HG03045 (cell line): ENCODE measurements around the gene CR2.
"Not testable (repeated sequence)": the region's sequence is repeated elsewhere in the genome, so short reads cannot be mapped to it uniquely, and the experiment has no call there.

Experiments
- ATAC-seq: cut with Tn5 transposase; IDR thresholded peaks from one replicate; pipeline ENCODE4 v1.9.1; 2021; ENCODE audit warnings: mild to moderate bottlenecking, moderate library complexity; ENCODE audit not compliant: unreplicated experiment

Gene CR2

GRCh38 chr1:207454046-207454964, at the start of gene CR2:
CR2 (plus strand) TSS chr1:207454328; CDS start chr1:207454419, 91 bp downstream.
- peak; percentile 77 for ATAC-seq

GRCh38 chr1:207404849-207405525, 49.1 kb upstream of the CR2 start:
- peak; percentile 56 for ATAC-seq

GRCh38 chr1:207405814-207406213, 48.3 kb upstream of the CR2 start:
- no peak for ATAC-seq

- no peak for ATAC-seq
These were observed 46.4 kb upstream of the CR2 start for GRCh38 chr1:207407655-207408260.

GRCh38 chr1:207412845-207413244, 41.3 kb upstream of the CR2 start:
- peak; percentile 37 for ATAC-seq

GRCh38 chr1:207414606-207415108, 39.5 kb upstream of the CR2 start:
- peak; percentile 84 for ATAC-seq

- ATAC-seq: no peak
These were observed 37.1 kb upstream of the CR2 start for GRCh38 chr1:207417076-207417475.

GRCh38 chr1:207418351-207418750, 35.8 kb upstream of the CR2 start:
- no peak for ATAC-seq

GRCh38 chr1:207420109-207420508, 34.0 kb upstream of the CR2 start:
- ATAC-seq: no peak

- no peak for ATAC-seq
These were observed 33.0 kb upstream of the CR2 start for GRCh38 chr1:207421078-207421477.

GRCh38 chr1:207423560-207424292, 30.4 kb upstream of the CR2 start:
- ATAC-seq: no peak

GRCh38 chr1:207424570-207425131, 29.5 kb upstream of the CR2 start:
- ATAC-seq: no peak

- ATAC-seq: no peak
These were observed 26.1 kb upstream of the CR2 start for GRCh38 chr1:207427832-207428585.

- no peak for ATAC-seq
These were observed 25.3 kb upstream of the CR2 start for GRCh38 chr1:207428783-207429182.

GRCh38 chr1:207429963-207430362, 24.2 kb upstream of the CR2 start:
- ATAC-seq: no peak

GRCh38 chr1:207430602-207431001, 23.5 kb upstream of the CR2 start:
- no peak for ATAC-seq

- ATAC-seq: no peak
These were observed 22.6 kb upstream of the CR2 start for GRCh38 chr1:207431508-207431907.

- no peak for ATAC-seq
These were observed 20.7 kb upstream of the CR2 start for GRCh38 chr1:207433435-207433834.

- ATAC-seq: not testable (repeated sequence)
These were observed 17.4 kb upstream of the CR2 start for GRCh38 chr1:207436746-207437145.

- ATAC-seq: no peak
These were observed 13.5 kb upstream of the CR2 start for GRCh38 chr1:207440626-207441025.
